Measurements from ENCODE around the gene CLCN1.

- no peak for TF ChIP-seq CTCF (IDR thresholded peaks at IDR 0.05)
- TF ChIP-seq EZH2 (IDR thresholded peaks at IDR 0.05) = no peak
- TF ChIP-seq EZH2phosphoT487 (IDR thresholded peaks at IDR 0.05) = no peak
Measured at GRCh38 chr7:143308632-143309031, 7.3 kb upstream of the CLCN1 start.
